Naive thymus-derived CD4-positive, alpha-beta T cell (primary cell): Measurements from ENCODE around the gene MXD1. TPM values are rescaled to one million over a fixed set of nuclear protein-coding genes. Genes with fewer than 3 reads are reported as not detected.

Source experiments
- ATAC-seq: fragments of 150-1000 bp; cut with Tn5 transposase; 2 replicates; pipeline ENCODE4 v1.10.0; 2021; ENCODE audit warnings: mild to moderate bottlenecking, moderate library complexity
- CTCF ChIA-PET: fragments of 350-600 bp; sonication (Branson Sonifier 250); formaldehyde crosslinking; loops from one replicate; lab custom pipeline; 2021; ENCODE audit warnings: antibody characterized with exemption; lab: Charles Lee
- POLR2A ChIA-PET: fragments of 350-600 bp; sonication (Branson Sonifier 250); formaldehyde crosslinking; loops from one replicate; lab custom pipeline; 2021; ENCODE audit warnings: antibody characterized with exemption, inconsistent platforms; lab: Charles Lee
- DNase-seq, 9 donors: peaks; one replicate each; pipeline versions ENCODE4 v3.0.0 to v3.0.0-alpha.2; 2020 to 2022; ENCODE audit warnings: mixed read lengths in 1 of 9
- H3K27ac ChIP-seq: one replicate; pipeline ENCODE4 v1.7.0; 2013; ENCODE audit warnings: mild to moderate bottlenecking, low read depth, low read length, moderate library complexity
- H3K27me3 ChIP-seq, 2 donors: one replicate each; pipeline ENCODE4 v1.7.0; 2013; ENCODE audit warnings: low read length in 2 of 2, mild to moderate bottlenecking in 2 of 2, moderate library complexity in 2 of 2; ENCODE audit not compliant: control insufficient read depth in 2 of 2, insufficient read depth in 2 of 2
- H3K36me3 ChIP-seq, 3 experiments: 1 replicate in 2 of 3; 2 replicates in 1 of 3; pipeline ENCODE4 v1.7.0; 2013; ENCODE audit warnings: low read length in 3 of 3, mild to moderate bottlenecking in 3 of 3, moderate library complexity in 1 of 3; ENCODE audit not compliant: insufficient read depth in 3 of 3, control insufficient read depth in 2 of 3
- H3K4me1 ChIP-seq, 2 donors: one replicate each; pipeline ENCODE4 v1.7.0; 2013; ENCODE audit warnings: low read length in 2 of 2, mild to moderate bottlenecking in 2 of 2, moderate library complexity in 1 of 2; ENCODE audit not compliant: control insufficient read depth in 2 of 2, insufficient read depth in 2 of 2
- H3K4me3 ChIP-seq: 2 replicates; pipeline ENCODE4 v1.7.0; 2013; ENCODE audit warnings: mild to moderate bottlenecking, low read length
- H3K9me3 ChIP-seq, 3 experiments: 1 replicate in 2 of 3; 2 replicates in 1 of 3; pipeline ENCODE4 v1.7.0; 2013; ENCODE audit warnings: low read length in 3 of 3; ENCODE audit not compliant: control insufficient read depth in 2 of 3
- H3K27ac Mint-ChIP-seq, 9 donors: one replicate each; pipeline ENCODE4 v1.8.0; 2020 to 2022; ENCODE audit warnings: mixed read lengths in 9 of 9, mild to moderate bottlenecking in 8 of 9, moderate library complexity in 5 of 9, inconsistent platforms in 2 of 9
- H3K27me3 Mint-ChIP-seq, 5 donors: one replicate each; pipeline ENCODE4 v1.8.0; 2021 to 2022; ENCODE audit warnings: mixed read lengths in 5 of 5, mild to moderate bottlenecking in 1 of 5
- H3K36me3 Mint-ChIP-seq, 5 donors: one replicate each; pipeline ENCODE4 v1.8.0; 2020 to 2022; ENCODE audit warnings: mixed read lengths in 5 of 5, mild to moderate bottlenecking in 3 of 5, inconsistent platforms in 1 of 5
- H3K4me1 Mint-ChIP-seq, 7 donors: one replicate each; pipeline ENCODE4 v1.8.0; 2020 to 2022; ENCODE audit warnings: mixed read lengths in 7 of 7, mild to moderate bottlenecking in 3 of 7, inconsistent platforms in 1 of 7
- H3K4me3 Mint-ChIP-seq, 10 donors: one replicate each; pipeline ENCODE4 v1.8.0; 2020 to 2022; ENCODE audit warnings: mild to moderate bottlenecking in 10 of 10, mixed read lengths in 10 of 10, moderate library complexity in 6 of 10, inconsistent platforms in 2 of 10
- H3K9me3 Mint-ChIP-seq, 11 donors: one replicate each; pipeline ENCODE4 v1.8.0; 2020 to 2022; ENCODE audit warnings: mixed read lengths in 11 of 11, mild to moderate bottlenecking in 4 of 11, inconsistent platforms in 1 of 11, moderate library complexity in 1 of 11
- intact Hi-C, 2 donors: fragments of 100-400 bp; cut with micrococcal nuclease; formaldehyde crosslinking; loops; one replicate each; pipeline ENCODE4 v1.15.1; 2023
- polyA plus RNA-seq, 2 donors: library from polyadenylated mRNA; unstranded; fragments of 300-500 nt; fragmentation: Illumina TruSeq; gene quantifications; one replicate each; pipeline ENCODE4 v1.2.3, GENCODE V29; 2021
- total RNA-seq, 6 experiments: library from RNA in 5 of 6; stranded (reverse) in 5 of 6; gene quantifications; 1 replicate in 5 of 6; 2 replicates in 1 of 6; pipeline ENCODE4 v1.2.3 and lab custom pipeline; 2021 to 2026

MXD1 gene
- total and polyA plus RNA-seq, 7 experiments from 2014 or later: 7.0 to 112 (median 16.1) TPM

GRCh38 chr2:69958480-69958879 is 43.6 kb downstream of the MXD1 start:
- DNase-seq (no peak), ATAC-seq (no peak)
- Histone ChIP-seq H3K27me3 (no peaks in the 10 kb centered on the region), H3K9me3 (no peaks in the 10 kb centered on the region), H3K4me1 (no peaks in the 10 kb centered on the region), H3K36me3 (no peaks in the 10 kb centered on the region), H3K4me3 (no peak overlapping the region), H3K27ac (no peak overlapping the region)
- no peak overlapping the region for H3K4me3 Mint-ChIP-seq
- peaks cover 0 to 4% (median 0%) of the 10 kb centered on the region in 11 donors for H3K9me3 Mint-ChIP-seq
- peaks cover 0 to 38% (median 0%) of the 10 kb centered on the region in 5 donors for H3K27me3 Mint-ChIP-seq
- peaks cover 0 to 10% (median 0%) of the 10 kb centered on the region in 7 donors for H3K4me1 Mint-ChIP-seq
- peaks cover 0 to 3% (median 0%) of the 10 kb centered on the region in 5 donors for H3K36me3 Mint-ChIP-seq
- CTCF ChIA-PET: no interaction called here
- POLR2A ChIA-PET: no interaction called here
- H3K27ac Mint-ChIP-seq: no peak overlapping the region
- intact Hi-C loops: no loop called here

- Mint-ChIP-seq H3K4me1 (peaks cover under 1 to 14% (median 1%) of the 10 kb centered on the region in 7 donors), H3K4me3 (no peak overlapping the region), H3K27ac (peak overlapping the region in 1 of 9 donors; percentile 11), H3K27me3 (peaks cover 0 to 37% (median 0%) of the 10 kb centered on the region in 5 donors), H3K9me3 (peaks cover 0 to 4% (median 0%) of the 10 kb centered on the region in 11 donors), H3K36me3 (peaks cover 0 to 3% (median 0%) of the 10 kb centered on the region in 5 donors)
- Histone ChIP-seq H3K9me3 (no peaks in the 10 kb centered on the region), H3K4me1 (no peaks in the 10 kb centered on the region), H3K27ac (no peak overlapping the region), H3K4me3 (no peak overlapping the region), H3K36me3 (no peaks in the 10 kb centered on the region), H3K27me3 (no peaks in the 10 kb centered on the region)
- DNase-seq (no peak), ATAC-seq (no peak)
- intact Hi-C loops: no loop called here
- CTCF ChIA-PET: no interaction called here
- POLR2A ChIA-PET: interaction anchor here (0.6 kb wide), 1 partner anchor 127 kb away, joined by 4 read pairs; no protein-coding TSS in a partner anchor
Observed at GRCh38 chr2:69959425-69959824, 44.5 kb downstream of the MXD1 start.

- Mint-ChIP-seq H3K27me3 (peaks cover 0 to 31% (median 0%) of the 10 kb centered on the region in 5 donors), H3K36me3 (peaks cover 0 to 3% (median 0%) of the 10 kb centered on the region in 5 donors), H3K4me3 (no peak overlapping the region), H3K27ac (no peak overlapping the region), H3K4me1 (peaks cover 5 to 18% (median 6%) of the 10 kb centered on the region in 7 donors), H3K9me3 (peaks cover 0 to 3% (median 0%) of the 10 kb centered on the region in 11 donors)
- no peaks in the 10 kb centered on the region for H3K36me3 ChIP-seq
- ATAC-seq: no peak
- no peaks in the 10 kb centered on the region for H3K27me3 ChIP-seq
- no peaks in the 10 kb centered on the region for H3K9me3 ChIP-seq
- intact Hi-C loops: no loop called here
- DNase-seq: no peak
- no peak overlapping the region for H3K27ac ChIP-seq
- no peaks in the 10 kb centered on the region for H3K4me1 ChIP-seq
- POLR2A ChIA-PET: no interaction called here
- CTCF ChIA-PET: no interaction called here
- no peak overlapping the region for H3K4me3 ChIP-seq
Observed at GRCh38 chr2:69960821-69961220, 45.9 kb downstream of the MXD1 start.

GRCh38 chr2:69961496-69961895 is 46.6 kb downstream of the MXD1 start, which contains the start of gene ASPRV1:
Gene ASPRV1, minus strand, starts transcription at chr2:69961631. Its CDS starts 195 bp downstream, at chr2:69961436.
- H3K36me3 Mint-ChIP-seq: no peaks in the 10 kb centered on the region
- CTCF ChIA-PET: no interaction called here
- H3K4me3 Mint-ChIP-seq: no peak within 1 kb of the TSS

GRCh38 chr2:69962986-69963730 is 48.2 kb downstream of the MXD1 start:
- Mint-ChIP-seq H3K9me3 (no peaks in the 10 kb centered on the region), H3K36me3 (peaks cover 0 to 4% (median 0%) of the 10 kb centered on the region in 5 donors), H3K4me3 (no peak overlapping the region), H3K4me1 (peaks cover 5 to 11% (median 6%) of the 10 kb centered on the region in 7 donors), H3K27me3 (peaks cover 0 to 8% (median 0%) of the 10 kb centered on the region in 5 donors), H3K27ac (no peak overlapping the region)
- no peaks in the 10 kb centered on the region for H3K36me3 ChIP-seq
- H3K4me1 ChIP-seq: no peaks in the 10 kb centered on the region
- CTCF ChIA-PET: no interaction called here
- no peak for DNase-seq
- H3K27ac ChIP-seq: no peak overlapping the region
- H3K4me3 ChIP-seq: no peak overlapping the region
- POLR2A ChIA-PET: no interaction called here
- ATAC-seq: no peak
- intact Hi-C loops: no loop called here
- H3K9me3 ChIP-seq: no peaks in the 10 kb centered on the region
- H3K27me3 ChIP-seq: no peaks in the 10 kb centered on the region

More at GRCh38 chr2:69961496-69961895, 46.6 kb downstream of the MXD1 start, which contains the start of gene ASPRV1:
- no peak for ATAC-seq
- Histone ChIP-seq H3K27ac (no peak within 1 kb of the TSS), H3K4me3 (no peak within 1 kb of the TSS), H3K36me3 (no peaks in the 10 kb centered on the region), H3K9me3 (no peaks in the 10 kb centered on the region), H3K4me1 (no peaks in the 10 kb centered on the region), H3K27me3 (no peaks in the 10 kb centered on the region)
- intact Hi-C loops: no loop called here
- Mint-ChIP-seq H3K9me3 (no peaks in the 10 kb centered on the region), H3K27me3 (peaks cover 0 to 25% (median 0%) of the 10 kb centered on the region in 5 donors), H3K27ac (peak within 1 kb of the TSS in 1 of 9 donors; percentile 49), H3K4me1 (peaks cover 5 to 16% (median 6%) of the 10 kb centered on the region in 7 donors)
- DNase-seq: no peak
- POLR2A ChIA-PET: no interaction called here

- Histone ChIP-seq H3K27me3 (no peaks in the 10 kb centered on the region), H3K27ac (no peak overlapping the region), H3K4me1 (no peaks in the 10 kb centered on the region), H3K9me3 (no peaks in the 10 kb centered on the region), H3K36me3 (no peaks in the 10 kb centered on the region), H3K4me3 (no peak overlapping the region)
- Mint-ChIP-seq H3K36me3 (peaks cover 0 to 4% (median 0%) of the 10 kb centered on the region in 5 donors), H3K4me1 (peaks cover 5 to 11% (median 6%) of the 10 kb centered on the region in 7 donors), H3K27me3 (peaks cover 0 to 7% (median 0%) of the 10 kb centered on the region in 5 donors), H3K9me3 (no peaks in the 10 kb centered on the region), H3K4me3 (no peak overlapping the region), H3K27ac (peak overlapping the region in 2 of 9 donors; percentile 55 to 79)
- ChIA-PET POLR2A (no interaction called here), CTCF (no interaction called here)
- intact Hi-C loops: no loop called here
- no peak for DNase-seq
- ATAC-seq: no peak
Observed at GRCh38 chr2:69964353-69964841, 49.5 kb downstream of the MXD1 start.
